GM11168 (cell line): ENCODE measurements around the gene RANBP10.
"Not testable (repeated sequence)": the region's sequence is repeated elsewhere in the genome, so short reads cannot be mapped to it uniquely, and the experiment has no call there.

Experiments used
- in situ Hi-C: fragments of 300-500 bp; cut with MboI; formaldehyde crosslinking; loops from one replicate; pipeline ENCODE4 v1.12.0; 2022; ENCODE audit warnings: low sequenced_read_pairs; ENCODE audit not compliant: unreplicated experiment

The RANBP10 gene

DNA sequence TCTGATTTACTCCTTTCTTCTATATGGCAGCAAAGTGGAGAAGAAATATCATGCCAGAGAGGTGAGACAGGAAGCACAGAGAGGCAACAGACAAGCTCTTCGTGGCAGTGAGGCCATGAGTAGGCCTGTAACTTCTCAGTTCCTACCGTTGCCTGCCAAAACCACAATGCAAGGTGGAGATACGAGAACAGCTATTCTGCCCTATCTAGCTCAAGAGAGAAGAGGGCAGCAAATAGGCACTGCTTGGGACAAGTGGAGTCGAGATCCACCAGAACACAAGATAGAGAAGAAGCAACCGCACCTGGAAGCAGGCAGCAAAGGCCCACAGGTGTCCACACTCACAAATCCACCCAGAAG, 24.8 kb downstream of the RANBP10 start:
- in situ Hi-C loops = no loop called here

- in situ Hi-C loops = no loop called here
Observed at GRCh38 chr16:67780847-67781564, 25.4 kb downstream of the RANBP10 start.

GRCh38 chr16:67779256-67780014, 26.9 kb downstream of the RANBP10 start:
- in situ Hi-C loops = no loop called here

DNA sequence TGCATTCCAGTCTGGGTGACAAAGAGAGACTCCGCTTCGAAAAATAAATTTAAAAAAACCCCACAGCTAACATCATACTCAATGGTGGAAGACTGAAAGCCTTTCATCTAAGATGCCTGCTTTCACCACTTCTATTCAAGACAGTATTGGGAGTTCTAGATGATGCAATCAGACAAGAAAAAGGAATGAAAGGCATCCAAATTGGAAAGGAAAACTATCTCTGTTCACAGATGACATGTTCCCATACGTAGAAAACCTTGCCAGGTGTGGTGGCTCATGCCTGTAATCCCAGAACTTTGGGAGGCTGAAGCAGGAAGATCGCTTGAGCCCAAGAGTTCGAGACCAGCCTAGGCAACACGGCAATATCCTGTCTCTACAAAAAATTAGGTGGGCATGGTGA, 31.1 kb downstream of the RANBP10 start:
- in situ Hi-C loops = no loop called here

GRCh38 chr16:67774457-67774853, 31.9 kb downstream of the RANBP10 start:
- in situ Hi-C loops = no loop called here

GRCh38 chr16:67773569-67774456, 32.5 kb downstream of the RANBP10 start:
- in situ Hi-C loops = no loop called here

GRCh38 chr16:67773099-67773498, 33.3 kb downstream of the RANBP10 start:
- in situ Hi-C loops = no loop called here

DNA sequence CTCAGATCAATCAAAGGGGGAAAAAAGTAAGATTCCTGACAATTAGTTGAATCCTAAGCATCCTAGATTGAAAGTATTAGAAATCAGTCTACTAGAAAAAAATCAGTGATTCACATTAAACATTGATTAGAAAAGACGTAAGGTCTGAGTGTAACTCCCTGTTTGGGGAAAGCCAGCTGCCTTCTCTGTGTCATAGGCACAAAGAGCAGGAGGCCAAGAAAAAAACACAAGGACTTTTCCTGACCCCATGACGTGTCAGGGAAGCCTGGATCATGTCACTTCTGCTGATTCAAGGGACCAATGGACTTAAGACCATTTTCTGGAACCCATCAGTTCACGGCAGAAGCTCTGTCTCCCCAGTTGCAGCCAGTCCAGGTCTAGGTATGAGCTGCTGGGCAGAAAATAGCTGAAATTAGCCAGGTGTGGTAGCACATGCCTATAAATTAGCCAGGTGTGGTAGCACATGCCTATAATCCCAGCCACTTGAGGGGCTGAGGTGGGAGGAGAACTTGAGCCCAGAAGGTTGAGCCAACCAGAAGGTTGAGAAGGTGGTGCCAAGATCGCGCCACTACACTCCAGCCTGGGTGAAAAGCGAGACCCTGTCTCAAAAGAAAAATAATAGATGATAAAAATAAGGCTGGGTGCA, 35.9 kb downstream of the RANBP10 start:
- in situ Hi-C loops = no loop called here

DNA sequence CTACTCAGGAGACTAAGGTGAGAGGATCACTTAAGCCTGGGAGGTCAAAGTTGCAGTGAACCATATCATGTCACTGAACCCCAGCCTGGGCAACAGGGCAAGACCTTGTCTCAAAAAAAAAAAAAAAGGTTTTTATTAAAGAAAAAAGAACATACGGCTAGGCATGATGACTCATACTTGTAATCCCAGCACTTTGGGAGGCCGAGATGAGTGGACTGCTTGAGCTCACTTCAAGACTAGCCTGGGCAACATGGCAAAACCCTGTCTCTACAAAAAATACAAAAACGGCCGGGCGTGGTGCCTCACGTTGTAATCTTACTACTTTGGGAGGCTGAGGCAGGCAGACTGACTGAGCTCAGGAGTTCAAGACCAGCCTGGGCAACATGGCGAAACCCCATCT, 38.4 kb downstream of the RANBP10 start:
- in situ Hi-C loops = no loop called here

DNA sequence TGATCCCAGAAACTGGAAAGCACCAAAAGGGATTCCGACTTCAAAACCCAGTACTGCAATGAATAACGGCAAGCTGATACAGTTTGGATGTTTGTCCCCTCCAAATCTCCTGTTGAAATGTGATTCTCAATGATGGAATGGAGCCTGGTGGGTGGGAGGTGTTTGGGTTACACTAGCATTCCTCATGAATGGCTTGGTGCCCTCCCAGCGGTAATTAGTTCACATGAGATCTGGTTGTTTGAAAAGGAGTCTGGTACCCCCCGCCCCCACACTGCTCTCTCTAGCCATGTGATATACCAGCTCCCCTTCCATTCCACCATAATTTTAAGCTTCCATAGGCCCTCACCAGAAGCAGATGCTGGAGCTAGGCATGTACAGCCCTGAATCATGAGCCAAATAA, 40.1 kb downstream of the RANBP10 start:
- in situ Hi-C loops = no loop called here

DNA sequence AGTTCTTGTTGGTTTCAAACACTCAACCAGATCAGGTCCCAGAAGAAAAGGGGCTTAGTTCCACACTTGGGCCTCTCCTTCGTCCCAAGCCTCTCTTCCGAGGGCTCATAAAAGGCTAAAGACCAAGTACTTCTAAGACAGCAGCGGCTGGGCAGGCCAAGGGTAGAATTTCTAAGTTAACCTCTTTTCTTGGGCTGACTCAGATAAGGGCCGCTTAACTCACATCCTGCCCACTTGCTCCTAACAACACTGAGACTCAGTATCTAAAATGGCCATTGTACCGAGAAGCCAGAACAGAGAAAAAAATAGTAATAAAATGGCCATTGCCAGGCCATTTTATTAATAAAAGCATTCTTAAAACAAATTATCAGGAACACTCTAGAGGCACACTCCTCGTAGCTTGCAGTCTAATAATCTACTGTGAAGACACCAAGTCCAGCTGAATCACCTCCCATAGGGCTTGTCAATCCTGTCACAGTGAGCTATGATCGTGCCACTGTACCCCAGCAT, 42.1 kb downstream of the RANBP10 start:
- in situ Hi-C loops = no loop called here

- in situ Hi-C loops = no loop called here
Observed at GRCh38 chr16:67763066-67763465, 43.3 kb downstream of the RANBP10 start.

GRCh38 chr16:67762385-67762784, 44.0 kb downstream of the RANBP10 start:
- in situ Hi-C loops = no loop called here

DNA sequence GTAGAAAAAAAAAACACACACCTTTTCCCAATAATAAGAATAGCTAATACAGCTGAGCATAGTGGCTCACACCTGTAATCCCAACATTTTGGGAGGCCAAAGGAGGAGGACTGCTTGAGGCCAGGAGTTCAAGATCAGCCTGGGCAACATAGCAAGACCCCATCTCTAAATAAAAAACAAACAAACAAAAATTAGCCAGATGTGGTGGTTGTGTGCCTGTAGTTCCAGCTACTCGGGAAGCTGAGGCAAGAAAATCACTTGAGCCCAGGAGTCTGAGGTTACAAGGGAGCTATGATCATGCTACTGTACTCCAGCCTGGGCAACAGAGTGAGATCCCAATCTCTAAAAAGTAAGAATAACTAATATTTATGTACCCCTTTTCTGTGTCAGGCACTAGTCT, 44.4 kb downstream of the RANBP10 start:
- in situ Hi-C loops = no loop called here

GRCh38 chr16:67760956-67761230, 45.5 kb downstream of the RANBP10 start:
- in situ Hi-C loops = no loop called here

DNA sequence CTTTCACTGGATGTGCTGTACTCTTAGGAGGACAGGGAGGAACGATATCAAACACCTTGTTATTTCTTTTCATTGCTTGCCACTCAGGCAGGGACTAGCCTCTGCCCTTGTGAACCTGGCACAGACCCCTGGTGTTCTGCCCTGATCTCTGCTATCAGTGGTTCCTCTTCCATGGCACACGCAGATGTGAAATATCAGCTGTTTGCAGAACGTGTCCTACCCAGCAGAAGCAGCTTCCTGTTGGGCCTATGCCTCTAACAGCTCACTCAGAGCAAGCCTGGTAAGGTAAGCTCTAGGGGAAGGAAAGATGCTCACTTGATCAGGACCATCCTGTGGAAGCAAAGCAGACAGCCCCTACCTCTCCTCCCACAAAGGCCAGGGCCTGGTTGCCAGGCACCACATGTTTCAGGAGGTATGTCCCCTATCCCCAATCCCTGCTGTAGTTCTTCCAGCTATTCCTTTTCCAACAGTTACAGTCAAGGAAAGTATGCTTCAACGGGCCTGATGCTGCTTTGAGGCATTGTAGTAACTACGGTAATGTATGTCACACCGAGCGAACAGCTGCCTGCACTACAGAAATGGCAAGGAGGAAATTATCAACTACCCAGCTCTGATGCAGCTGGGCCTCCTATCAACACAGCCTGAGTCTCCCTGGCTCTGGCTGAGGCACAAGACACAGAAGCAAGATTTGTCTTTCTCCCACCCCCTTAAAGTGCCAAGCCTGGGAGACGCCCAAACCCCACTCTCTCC, 46.0 kb downstream of the RANBP10 start:
- in situ Hi-C loops = no loop called here

- in situ Hi-C loops = no loop called here
Observed at GRCh38 chr16:67758966-67759365, 47.4 kb downstream of the RANBP10 start.

GRCh38 chr16:67758006-67758405, 48.4 kb downstream of the RANBP10 start:
- in situ Hi-C loops = no loop called here

DNA sequence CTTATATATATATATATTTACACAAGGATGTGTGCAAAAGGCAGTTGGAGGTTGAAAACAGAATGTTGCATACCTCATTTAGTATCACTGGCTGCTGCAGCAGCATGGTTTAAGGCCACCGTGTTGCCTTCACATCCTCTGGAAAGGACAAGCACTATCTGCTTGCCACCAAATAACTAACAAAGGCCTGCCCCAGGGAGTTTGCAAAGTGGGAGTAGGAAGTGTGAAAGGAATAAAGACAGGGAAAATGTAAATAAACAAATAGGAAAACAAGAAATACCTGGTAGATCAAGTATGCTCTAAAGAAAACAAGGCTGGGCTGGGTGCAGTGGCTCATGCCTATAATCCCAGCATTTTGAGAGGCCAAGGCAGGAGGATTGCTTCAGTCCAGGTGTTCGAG, 53.7 kb downstream of the RANBP10 start:
- in situ Hi-C loops = no loop called here

GRCh38 chr16:67751331-67751730, 55.0 kb downstream of the RANBP10 start:
- in situ Hi-C loops = not testable (repeated sequence)
